Suprapubic skin (tissue), 4 donors: ENCODE measurements around the gene IL2RA.

ENCODE experiments used
- CTCF ChIP-seq, 2 donors: fragments of 200-600 bp in 1 of 2; fragments of 450-650 bp in 1 of 2; sonication (generic) in 1 of 2; IDR thresholded peaks; one replicate each; pipeline ENCODE4 v1.5.1; 2016 to 2019; ENCODE audit warnings: antibody characterized with exemption in 2 of 2, mild to moderate bottlenecking in 1 of 2, moderate library complexity in 1 of 2
- EP300 ChIP-seq: sonication (generic); formaldehyde crosslinking; IDR thresholded peaks from one replicate; pipeline ENCODE4 v1.6.1; 2017; ENCODE audit warnings: antibody characterized with exemption
- POLR2A ChIP-seq, 2 donors: fragments of 450-650 bp; IDR thresholded peaks; one replicate each; pipeline ENCODE4 v1.6.1; 2017; ENCODE audit warnings: antibody characterized with exemption in 2 of 2, mild to moderate bottlenecking in 2 of 2, moderate library complexity in 2 of 2
- POLR2AphosphoS5 ChIP-seq, 3 donors: sonication (generic); formaldehyde crosslinking; IDR thresholded peaks; one replicate each; pipeline ENCODE4 v1.6.1; 2017; ENCODE audit warnings: antibody characterized with exemption in 3 of 3

- TF ChIP-seq EP300 (no peak), POLR2AphosphoS5 (IDR thresholded peaks at IDR 0.05) (peak in 2 of 3 donors; percentile 51 to 71), CTCF (IDR thresholded peaks at IDR 0.05) (peak; percentile 100), POLR2A (IDR thresholded peaks at IDR 0.05) (peak in 1 of 2 donors; percentile 81)
These were observed 26.7 kb upstream of the IL2RA start, which contains the start of gene RBM17 for GRCh38 chr10:6088721-6089333.
